Astrocyte (in vitro differentiated cells and primary cell): ENCODE data around the gene GRM4. TPM values are rescaled to one million over a fixed set of nuclear protein-coding genes. Genes with fewer than 3 reads are reported as not detected.

ENCODE experiments used
- DNase-seq: peaks from one replicate; pipeline ENCODE4 v3.0.0-alpha.2; 2010; ENCODE audit warnings: low read depth
- FAIRE-seq: peaks from 2 replicates; lab custom pipeline; 2011; peaks lifted over from hg19 to GRCh38; lab: Jason Lieb, UNC
- H2AFZ ChIP-seq: 2 replicates; pipeline ENCODE4 v1.6.0; 2012; ENCODE audit warnings: low read depth, low read length, inconsistent platforms
- H3K27ac ChIP-seq: 2 replicates; pipeline ENCODE4 v1.5.1; 2011; ENCODE audit warnings: low read depth, low read length, inconsistent platforms
- H3K27me3 ChIP-seq: 2 replicates; pipeline ENCODE4 v1.6.0; 2011; ENCODE audit warnings: low read length, inconsistent platforms; ENCODE audit not compliant: insufficient read depth
- H3K36me3 ChIP-seq: 2 replicates; pipeline ENCODE4 v1.5.1; 2011; ENCODE audit warnings: low read length, inconsistent platforms; ENCODE audit not compliant: insufficient read depth
- H3K4me1 ChIP-seq: 2 replicates; pipeline ENCODE4 v1.5.1; 2011; ENCODE audit warnings: low read length, inconsistent platforms; ENCODE audit not compliant: insufficient read depth
- H3K4me2 ChIP-seq: 2 replicates; pipeline ENCODE4 v1.6.0; 2012; ENCODE audit warnings: low read length, inconsistent platforms
- H3K4me3 ChIP-seq: 2 replicates; pipeline ENCODE4 v1.5.1; 2011; ENCODE audit warnings: low read depth, mild to moderate bottlenecking, low read length, inconsistent platforms; ENCODE audit not compliant: insufficient read depth
- H3K79me2 ChIP-seq: 2 replicates; pipeline ENCODE4 v1.6.0; 2012; ENCODE audit warnings: mild to moderate bottlenecking, low read length, inconsistent platforms; ENCODE audit not compliant: insufficient read depth
- H3K9ac ChIP-seq: 2 replicates; pipeline ENCODE4 v1.6.0; 2012; ENCODE audit warnings: mild to moderate bottlenecking, low read length, inconsistent platforms
- H3K9me3 ChIP-seq: 2 replicates; pipeline ENCODE4 v1.5.1; 2012; ENCODE audit warnings: low read depth, mild to moderate bottlenecking, low read length, inconsistent platforms; ENCODE audit not compliant: insufficient read depth
- H4K20me1 ChIP-seq: 2 replicates; pipeline ENCODE4 v1.6.0; 2012; ENCODE audit warnings: low read length, inconsistent platforms; ENCODE audit not compliant: insufficient read depth
- H3K27ac Mint-ChIP-seq: one replicate; pipeline ENCODE4 v1.8.0; 2021; ENCODE audit warnings: mild to moderate bottlenecking, mixed read lengths; ENCODE audit not compliant: unreplicated experiment
- H3K27me3 Mint-ChIP-seq: one replicate; pipeline ENCODE4 v1.8.0; 2021; ENCODE audit warnings: low read depth, mixed read lengths; ENCODE audit not compliant: unreplicated experiment
- H3K36me3 Mint-ChIP-seq: one replicate; pipeline ENCODE4 v1.8.0; 2021; ENCODE audit warnings: low read depth, mixed read lengths; ENCODE audit not compliant: unreplicated experiment
- H3K4me1 Mint-ChIP-seq: one replicate; pipeline ENCODE4 v1.8.0; 2021; ENCODE audit warnings: low read depth, mixed read lengths; ENCODE audit not compliant: unreplicated experiment
- H3K4me3 Mint-ChIP-seq: one replicate; pipeline ENCODE4 v1.8.0; 2021; ENCODE audit warnings: mild to moderate bottlenecking, moderate library complexity, mixed read lengths; ENCODE audit not compliant: unreplicated experiment
- H3K9me3 Mint-ChIP-seq: one replicate; pipeline ENCODE4 v1.8.0; 2021; ENCODE audit warnings: mild to moderate bottlenecking, mixed read lengths; ENCODE audit not compliant: unreplicated experiment
- CTCF ChIP-seq: IDR thresholded peaks from 2 replicates; pipeline ENCODE4 v1.5.1; 2011; ENCODE audit warnings: low read depth, mild to moderate bottlenecking, inconsistent platforms, low read length, moderate library complexity; ENCODE audit not compliant: insufficient read depth
- EZH2 ChIP-seq: IDR thresholded peaks from 2 replicates; pipeline ENCODE4 v1.6.1; 2012; ENCODE audit warnings: mild to moderate bottlenecking, low read length, inconsistent platforms; ENCODE audit not compliant: insufficient read depth
- total RNA-seq: library from RNA; stranded (reverse); gene quantifications from 2 replicates; pipeline ENCODE4 v1.2.1, GENCODE V29; 2021

Gene GRM4
- total RNA-seq, 1 donor from 2014 or later: 0.30 TPM

GRCh38 chr6:34142061-34142998 lies 3.6 kb downstream of the GRM4 start:
- H3K4me3 ChIP-seq: no peak overlapping the region
- no peak overlapping the region for H3K4me2 ChIP-seq
- H3K4me3 Mint-ChIP-seq: no peak overlapping the region
- H3K27ac ChIP-seq: no peak overlapping the region
- H3K9ac ChIP-seq: no peak overlapping the region
- no peaks in the 10 kb centered on the region for H3K36me3 ChIP-seq
- peaks cover 3% of the 10 kb centered on the region for H4K20me1 ChIP-seq
- H3K36me3 Mint-ChIP-seq: peaks cover 3% of the 10 kb centered on the region
- no peaks in the 10 kb centered on the region for H3K79me2 ChIP-seq
- DNase-seq (no peak), FAIRE-seq (no peak)
- no peak overlapping the region for H3K27ac Mint-ChIP-seq
- TF ChIP-seq CTCF (no peak), EZH2 (no peak)
- H3K4me1 ChIP-seq: peaks cover 5% of the 10 kb centered on the region
- no peaks in the 10 kb centered on the region for H3K4me1 Mint-ChIP-seq
- peaks cover 72% of the 10 kb centered on the region for H3K27me3 ChIP-seq
- no peaks in the 10 kb centered on the region for H3K9me3 ChIP-seq
- H3K27me3 Mint-ChIP-seq: peaks cover 72% of the 10 kb centered on the region
- no peak overlapping the region for H2AFZ ChIP-seq
- H3K9me3 Mint-ChIP-seq: no peaks in the 10 kb centered on the region

- H3K27ac ChIP-seq: no peak overlapping the region
- H3K27me3 ChIP-seq: peaks cover 65% of the 10 kb centered on the region
- H2AFZ ChIP-seq: no peak overlapping the region
- peaks cover 3% of the 10 kb centered on the region for H4K20me1 ChIP-seq
- no peaks in the 10 kb centered on the region for H3K79me2 ChIP-seq
- H3K9me3 ChIP-seq: no peaks in the 10 kb centered on the region
- H3K9me3 Mint-ChIP-seq: no peaks in the 10 kb centered on the region
- peaks cover 3% of the 10 kb centered on the region for H3K4me1 ChIP-seq
- H3K4me2 ChIP-seq: no peak overlapping the region
- no peak overlapping the region for H3K4me3 ChIP-seq
- H3K4me3 Mint-ChIP-seq: no peak overlapping the region
- H3K27ac Mint-ChIP-seq: no peak overlapping the region
- DNase-seq (no peak), FAIRE-seq (no peak)
- peaks cover 72% of the 10 kb centered on the region for H3K27me3 Mint-ChIP-seq
- no peak overlapping the region for H3K9ac ChIP-seq
- H3K4me1 Mint-ChIP-seq: no peaks in the 10 kb centered on the region
- H3K36me3 ChIP-seq: no peaks in the 10 kb centered on the region
- TF ChIP-seq CTCF (no peak), EZH2 (no peak)
- H3K36me3 Mint-ChIP-seq: peaks cover 3% of the 10 kb centered on the region
These were observed 5.8 kb downstream of the GRM4 start for GRCh38 chr6:34140075-34140474.
